Activated T-cell treated with anti-CD3 and anti-CD28 coated beads for 48 hours (primary cell): ENCODE measurements around the gene UPF2.

Experiments
- DNase-seq: peaks from one replicate; pipeline ENCODE4 v3.0.0-alpha.2; 2020; ENCODE audit warnings: low read depth

UPF2 gene

GRCh38 chr10:11881477-11882417 lies 160.9 kb downstream of the UPF2 start:
- no peak for DNase-seq

DNA sequence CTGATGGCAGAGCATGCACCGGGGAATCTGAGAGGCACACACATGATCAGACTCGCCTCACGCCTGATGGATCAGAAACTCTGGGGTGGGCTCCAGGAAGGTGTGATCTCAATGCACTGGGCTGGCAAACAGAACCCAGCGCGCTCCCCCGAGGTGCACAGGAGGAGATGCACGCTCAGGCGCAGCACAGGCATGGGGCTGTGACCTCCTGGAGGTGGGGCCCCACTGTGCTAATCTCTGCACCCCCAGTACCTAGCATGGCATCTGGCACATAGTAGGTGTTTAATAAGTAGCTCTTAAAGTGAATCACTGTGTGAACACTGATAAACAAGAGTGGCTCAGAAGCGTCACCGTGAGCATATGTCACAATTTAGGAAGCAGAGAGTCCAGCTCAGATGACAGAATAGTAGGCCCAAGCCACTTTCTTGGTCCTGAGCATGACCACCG lies 161.6 kb downstream of the UPF2 start:
- no peak for DNase-seq

DNA sequence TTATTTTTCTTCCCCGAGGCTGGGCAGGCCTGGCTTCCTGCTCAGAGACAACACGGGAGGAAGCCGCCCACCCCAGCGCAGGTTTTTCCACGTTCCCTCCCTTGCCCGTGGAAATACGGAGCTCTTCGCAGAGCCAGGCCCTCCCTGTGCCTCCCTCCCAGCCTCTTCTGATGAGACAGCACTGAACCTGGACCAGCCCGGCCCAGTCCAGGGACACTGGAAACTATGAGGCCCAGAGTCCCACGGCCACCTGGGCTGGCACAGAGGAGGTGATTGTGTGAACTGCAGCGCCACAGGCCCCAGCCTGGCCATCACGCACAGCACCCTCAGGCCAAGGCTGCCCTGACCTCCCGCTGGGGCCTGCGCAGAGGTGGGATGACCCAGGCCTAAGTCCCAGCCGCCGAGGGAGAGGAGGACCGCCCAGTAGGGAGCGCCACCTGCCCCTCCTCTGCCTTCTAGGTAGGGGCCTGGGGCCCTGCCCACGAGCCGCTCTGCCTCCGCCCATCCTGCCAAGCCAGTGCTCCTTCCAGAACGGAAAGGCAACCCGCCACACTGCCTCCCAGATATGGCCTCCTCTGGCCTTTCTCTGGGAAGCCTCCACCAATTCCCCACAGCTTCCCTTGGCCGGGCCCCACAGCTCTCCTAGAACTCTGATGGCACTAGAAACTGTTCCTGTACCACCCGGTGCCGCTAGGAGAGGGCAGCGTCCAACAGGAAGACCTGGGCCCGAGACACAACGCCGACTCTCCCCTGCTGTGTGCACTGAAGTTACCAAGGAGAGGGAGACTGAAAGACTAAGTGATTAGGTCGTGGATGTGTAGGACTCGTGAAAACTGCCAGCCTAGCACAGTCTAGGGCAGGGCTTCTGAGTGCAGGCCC lies 162.2 kb downstream of the UPF2 start:
- DNase-seq: no peak

- DNase-seq: no peak
Observed at GRCh38 chr10:11879387-11880094, 163.1 kb downstream of the UPF2 start.

- no peak for DNase-seq
Observed at GRCh38 chr10:11878776-11879175, 163.8 kb downstream of the UPF2 start.

DNA sequence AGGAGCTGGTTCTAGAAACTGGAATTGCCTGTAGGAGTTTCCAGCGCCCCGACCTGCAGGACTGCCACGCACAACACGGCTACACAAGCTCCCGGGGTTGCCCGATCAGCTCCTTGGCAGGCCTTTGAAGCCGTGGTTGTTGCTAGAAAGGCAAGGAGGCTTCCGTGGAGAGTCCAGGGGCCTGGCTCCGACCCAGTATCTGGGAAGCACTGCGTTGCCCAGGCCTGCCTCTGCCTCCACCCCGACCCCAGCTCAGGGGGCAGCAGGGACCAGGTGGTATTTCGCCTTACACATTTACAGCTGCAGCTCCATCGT lies 165.1 kb downstream of the UPF2 start:
- DNase-seq: no peak

GRCh38 chr10:11876805-11877590 lies 165.6 kb downstream of the UPF2 start:
- no peak for DNase-seq

GRCh38 chr10:11876324-11876723 lies 166.3 kb downstream of the UPF2 start:
- no peak for DNase-seq

DNA sequence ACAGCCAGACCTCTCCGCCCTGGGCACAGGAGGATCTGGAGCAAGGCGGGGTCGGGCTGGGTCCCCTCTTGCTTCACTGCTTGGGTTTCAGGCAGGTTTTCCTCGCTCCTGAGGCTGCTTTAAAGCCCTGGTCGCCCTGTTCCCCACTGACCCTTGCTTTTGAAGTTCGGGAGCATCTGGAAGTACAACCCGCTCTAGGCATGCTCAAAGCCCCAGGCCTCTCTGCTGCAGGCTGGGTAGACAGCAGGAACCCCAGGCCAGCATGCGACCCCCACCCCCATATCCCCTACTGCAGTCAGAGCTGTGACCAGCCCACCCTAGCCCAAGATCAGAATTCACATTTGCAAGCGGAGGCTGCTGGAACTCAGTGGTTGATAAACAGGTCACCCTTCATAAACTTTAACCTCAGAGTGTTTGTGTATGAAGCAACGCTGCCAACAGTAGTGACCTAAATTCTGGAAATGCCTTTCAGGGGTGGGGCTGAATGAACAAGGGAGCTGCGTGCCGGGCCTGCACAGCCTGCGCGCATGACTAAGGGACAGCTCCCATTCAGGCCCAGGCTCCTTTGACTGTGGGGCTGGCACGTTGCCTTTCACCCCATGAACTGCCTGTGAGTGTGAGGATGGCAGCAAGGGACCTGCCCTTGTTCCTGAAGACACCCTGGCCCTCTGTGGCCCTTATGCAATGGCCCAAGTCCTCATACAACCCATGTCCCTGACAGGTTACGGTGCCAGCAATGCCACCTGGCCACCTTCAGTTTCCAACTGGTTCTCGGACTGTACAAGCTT lies 166.9 kb downstream of the UPF2 start:
- no peak for DNase-seq

DNA sequence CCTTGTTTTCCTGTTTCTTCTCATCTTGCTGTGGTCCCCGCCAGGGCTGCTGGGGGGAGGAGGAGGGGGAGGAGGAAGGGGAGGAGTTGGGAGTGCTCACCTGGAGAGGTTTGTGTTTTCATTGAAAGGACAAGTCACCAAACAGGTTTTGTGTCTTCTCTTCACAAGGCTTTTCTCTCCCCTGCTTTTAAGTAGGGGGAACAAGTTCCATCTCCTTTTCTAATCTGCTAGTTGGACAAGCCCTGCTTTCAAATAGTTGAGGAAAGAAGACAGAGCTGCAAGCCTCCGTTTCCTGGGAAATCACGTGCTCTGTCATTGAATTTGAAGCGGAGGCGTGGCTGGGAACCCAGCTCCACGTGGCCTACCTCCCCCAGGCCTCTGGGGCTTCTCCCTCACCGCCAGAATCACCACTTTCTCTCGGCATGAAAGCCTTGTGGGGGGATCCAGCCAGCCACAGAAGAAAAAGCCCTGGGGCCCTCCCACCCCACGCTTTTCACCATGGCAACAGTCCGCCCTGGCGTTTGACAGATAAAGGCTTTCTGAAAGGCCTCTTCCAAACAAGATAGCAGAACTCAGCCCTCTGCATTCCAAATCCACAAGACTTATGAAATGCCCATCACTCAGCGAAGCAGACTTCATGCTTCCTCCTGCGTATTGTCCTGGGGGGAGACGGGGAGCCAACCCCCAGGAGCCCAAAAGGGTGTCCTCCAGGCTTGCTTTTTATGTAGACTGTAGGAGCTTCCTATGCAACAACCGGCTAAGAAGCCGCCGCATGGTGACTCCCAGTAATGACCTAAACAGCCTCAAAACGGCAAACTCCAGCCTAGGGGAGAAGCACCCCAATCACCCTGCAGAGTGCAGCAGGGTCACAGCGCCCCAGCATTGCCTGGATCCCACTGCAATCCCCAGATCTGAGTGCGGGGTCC lies 167.8 kb downstream of the UPF2 start:
- DNase-seq: peak; percentile 47

DNA sequence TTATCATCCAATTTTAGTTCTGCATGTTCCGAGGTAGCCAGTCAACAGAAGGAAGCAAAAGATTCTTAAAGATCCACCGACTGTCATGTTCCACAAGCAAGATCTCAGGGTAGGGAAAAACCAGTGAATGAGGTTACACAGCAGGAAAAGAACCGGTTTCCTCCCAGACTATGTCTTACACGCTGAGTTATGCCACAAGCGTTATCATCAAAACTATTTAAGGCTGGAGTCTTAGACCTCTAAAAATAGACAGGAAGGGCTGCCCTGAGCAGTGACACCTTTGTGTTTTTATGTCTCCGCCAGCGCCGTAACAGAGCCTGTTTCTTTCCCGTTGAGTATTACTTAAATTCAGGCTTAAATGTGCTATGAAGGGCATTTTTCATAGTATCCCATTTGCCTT lies 171.1 kb downstream of the UPF2 start:
- no peak for DNase-seq

- DNase-seq: no peak
Observed at GRCh38 chr10:11870900-11871400, 171.7 kb downstream of the UPF2 start.

GRCh38 chr10:11870461-11870780 lies 172.2 kb downstream of the UPF2 start:
- DNase-seq: no peak
